GM12878 (cell line): ENCODE measurements around the gene STKLD1. TPM values are rescaled to one million over a fixed set of nuclear protein-coding genes. Genes with fewer than 3 reads are reported as not detected.

Experiments
- BACH1 ChIP-seq: fragments of 450-650 bp; IDR thresholded peaks from 2 replicates; pipeline ENCODE4 v1.6.1; 2017; ENCODE audit warnings: mild to moderate bottlenecking, borderline replicate concordance
- BCL3 ChIP-seq: IDR thresholded peaks from 2 replicates; pipeline ENCODE4 v1.6.1; 2011; ENCODE audit warnings: borderline replicate concordance, low read depth, mild to moderate bottlenecking, moderate library complexity, low read length; ENCODE audit not compliant: insufficient read depth, poor library complexity, severe bottlenecking
- CBX3 ChIP-seq: fragments of 200-600 bp; sonication (generic); IDR thresholded peaks from 2 replicates; pipeline ENCODE4 v1.6.1; 2016; ENCODE audit warnings: low read depth, borderline replicate concordance
- CHD1 ChIP-seq: IDR thresholded peaks from 2 replicates; pipeline ENCODE4 v1.6.1; 2012; ENCODE audit warnings: low read depth, low read length, improper control_type of control experiment
- ELK1 ChIP-seq: IDR thresholded peaks from 2 replicates; pipeline ENCODE4 v1.6.1; 2012; ENCODE audit warnings: low read depth, low read length, improper control_type of control experiment
- GATAD2B ChIP-seq: fragments of 450-650 bp; conservative IDR thresholded peaks from 2 replicates; pipeline ENCODE4 v1.6.1; 2017; ENCODE audit warnings: low read depth, mild to moderate bottlenecking, moderate library complexity
- HDAC6 ChIP-seq: fragments of 200-600 bp; sonication (generic); IDR thresholded peaks from one replicate; pipeline ENCODE4 v1.8.0; 2017; ENCODE audit warnings: antibody characterized with exemption; ENCODE audit not compliant: unreplicated experiment
- IRF4 ChIP-seq: IDR thresholded peaks from 2 replicates; pipeline ENCODE4 v1.6.1; 2011; ENCODE audit warnings: low read depth, low read length
- MTA2 ChIP-seq: fragments of 450-650 bp; IDR thresholded peaks from 2 replicates; pipeline ENCODE4 v1.6.1; 2016; ENCODE audit warnings: low read depth, mild to moderate bottlenecking, moderate library complexity
- MYB ChIP-seq: fragments of 150-350 bp; IDR thresholded peaks from 2 replicates; pipeline ENCODE4 v1.6.1; 2014; ENCODE audit warnings: mild to moderate bottlenecking, low read depth, low read length, borderline replicate concordance
- NFXL1 ChIP-seq: fragments of 450-650 bp; IDR thresholded peaks from 2 replicates; pipeline ENCODE4 v1.6.1; 2017; ENCODE audit warnings: antibody characterized with exemption, mild to moderate bottlenecking, borderline replicate concordance
- RELA ChIP-seq: fragments of 450-650 bp; IDR thresholded peaks from 2 replicates; pipeline ENCODE4 v1.8.0; 2014; ENCODE audit warnings: borderline replicate concordance; ENCODE audit not compliant: partially characterized antibody
- RELB ChIP-seq: fragments of 450-650 bp; IDR thresholded peaks from 2 replicates; pipeline ENCODE4 v1.6.1; 2017; ENCODE audit warnings: low read depth, mild to moderate bottlenecking, moderate library complexity
- STAT3 ChIP-seq: IDR thresholded peaks from 2 replicates; pipeline ENCODE4 v1.6.1; 2011; ENCODE audit warnings: low read depth, low read length, improper control_type of control experiment
- ZBTB40 ChIP-seq: fragments of 450-650 bp; IDR thresholded peaks from 2 replicates; pipeline ENCODE4 v1.6.1; 2016; ENCODE audit warnings: mild to moderate bottlenecking, moderate library complexity, borderline replicate concordance
- ZZZ3 ChIP-seq: IDR thresholded peaks from 2 replicates; pipeline ENCODE4 v1.6.1; 2011; ENCODE audit warnings: low read depth; ENCODE audit not compliant: control insufficient read depth, insufficient read length
- polyA plus RNA-seq, 11 experiments: library from polyadenylated mRNA; depleted of rRNA in 4 of 11; unstranded in 6 of 11; stranded (reverse) in 5 of 11; fragments of >200 nt; fragmentation: Nextera tagmentation in 4 of 11; fragmentation: Illumina TruSeq in 1 of 11; extraction: Ambion mirVana in 4 of 11; extraction: Trizol in 1 of 11; gene quantifications; 1 replicate in 1 of 11; 2 replicates in 10 of 11; pipeline versions ENCODE4 v1.2.1 to v1.2.3, GENCODE V29; 2011 to 2016; ENCODE audit warnings: inconsistent platforms in 2 of 11, missing spikeins in 2 of 11, low read depth in 1 of 11
- total RNA-seq, 4 experiments: library from RNA; depleted of rRNA in 3 of 4; stranded (reverse); fragments of >200 nt in 3 of 4; fragmentation: Illumina TruSeq in 1 of 4; extraction: Trizol in 1 of 4; gene quantifications; 2 replicates each; pipeline versions ENCODE4 v1.2.1 to v1.2.3, GENCODE V29; 2013 to 2021
- TF ChIP-seq, protein P1 (sequence below), 3 experiments: IDR thresholded peaks in 2 of 3; conservative IDR thresholded peaks in 1 of 3; 2 replicates each; pipeline ENCODE4 v1.5.1; 2011; ENCODE audit warnings: low read depth in 3 of 3, low read length in 3 of 3, mild to moderate bottlenecking in 3 of 3, control low read depth in 2 of 3, moderate library complexity in 2 of 3, inconsistent platforms in 1 of 3, mixed read lengths in 1 of 3; ENCODE audit not compliant: control insufficient read depth in 2 of 3, insufficient read depth in 1 of 3; ENCODE audit errors: extremely low read depth in 1 of 3

The STKLD1 gene
- total and polyA plus RNA-seq, 10 of the 15 experiments (the other 5 are each of a cell fraction or from before 2014, with no cell fraction given), result 0.07 to 0.40 (median 0.29) TPM; not detected in 4

DNA sequence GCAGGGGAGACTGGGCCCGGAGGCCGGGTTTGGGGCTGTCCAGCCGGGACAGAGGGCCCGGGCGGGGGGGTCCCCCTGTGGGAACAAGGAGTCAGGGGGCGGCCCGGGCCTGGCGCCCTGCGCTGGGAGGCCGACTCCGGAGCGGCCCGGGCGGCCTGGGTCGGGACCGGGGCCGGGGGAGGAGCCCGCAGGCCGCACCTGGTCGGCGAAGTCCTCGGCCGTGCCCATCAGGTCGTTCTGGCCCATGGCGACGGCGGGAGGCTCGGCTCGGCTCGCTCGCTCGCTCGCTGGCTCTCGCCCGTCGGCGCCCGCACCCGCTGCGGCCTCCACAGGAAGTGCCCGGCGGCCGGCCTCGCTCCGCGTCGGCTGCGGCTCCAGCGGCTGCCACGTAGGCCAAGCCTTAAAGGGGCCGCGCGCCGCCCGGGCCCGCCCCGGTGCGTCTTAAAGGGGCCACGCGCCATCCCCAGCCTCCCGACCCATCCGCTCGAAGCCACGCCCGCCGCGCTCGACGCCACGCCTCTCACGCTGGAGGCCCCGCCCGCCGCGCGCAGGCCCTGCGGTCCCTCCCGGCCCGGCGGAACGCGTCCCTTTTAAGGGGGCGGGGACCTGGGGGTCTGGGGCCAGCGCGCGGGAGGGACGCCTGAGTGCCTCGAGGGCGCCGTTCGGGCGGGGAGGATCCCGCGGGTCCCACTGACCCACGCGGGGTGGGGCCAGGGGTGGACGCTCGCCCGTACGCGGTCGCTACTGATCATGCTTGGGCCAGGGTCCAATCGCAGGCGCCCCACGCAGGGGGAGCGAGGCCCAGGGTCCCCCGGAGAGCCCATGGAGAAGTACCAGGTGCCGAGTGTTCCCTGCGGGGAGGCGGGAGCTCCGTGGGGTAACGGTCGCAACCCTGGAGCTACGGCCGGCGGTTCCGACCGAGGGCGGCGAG lies at the start of gene STKLD1, which contains the start of gene SURF4 (continued):
- TF ChIP-seq, protein P1, sequence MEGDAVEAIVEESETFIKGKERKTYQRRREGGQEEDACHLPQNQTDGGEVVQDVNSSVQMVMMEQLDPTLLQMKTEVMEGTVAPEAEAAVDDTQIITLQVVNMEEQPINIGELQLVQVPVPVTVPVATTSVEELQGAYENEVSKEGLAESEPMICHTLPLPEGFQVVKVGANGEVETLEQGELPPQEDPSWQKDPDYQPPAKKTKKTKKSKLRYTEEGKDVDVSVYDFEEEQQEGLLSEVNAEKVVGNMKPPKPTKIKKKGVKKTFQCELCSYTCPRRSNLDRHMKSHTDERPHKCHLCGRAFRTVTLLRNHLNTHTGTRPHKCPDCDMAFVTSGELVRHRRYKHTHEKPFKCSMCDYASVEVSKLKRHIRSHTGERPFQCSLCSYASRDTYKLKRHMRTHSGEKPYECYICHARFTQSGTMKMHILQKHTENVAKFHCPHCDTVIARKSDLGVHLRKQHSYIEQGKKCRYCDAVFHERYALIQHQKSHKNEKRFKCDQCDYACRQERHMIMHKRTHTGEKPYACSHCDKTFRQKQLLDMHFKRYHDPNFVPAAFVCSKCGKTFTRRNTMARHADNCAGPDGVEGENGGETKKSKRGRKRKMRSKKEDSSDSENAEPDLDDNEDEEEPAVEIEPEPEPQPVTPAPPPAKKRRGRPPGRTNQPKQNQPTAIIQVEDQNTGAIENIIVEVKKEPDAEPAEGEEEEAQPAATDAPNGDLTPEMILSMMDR (IDR thresholded peaks at IDR 0.05 in 2 of 3, conservative IDR thresholded peaks at IDR 0.05 in 1 of 3; ENCODE audit: control insufficient read depth in 2 of 3, extremely low read depth in 1 of 3, insufficient read depth in 1 of 3, low read depth in 3 of 3, low read length in 3 of 3), result no peak
- TF ChIP-seq CBX3, result no peak
- TF ChIP-seq STAT3, result no peak
- no peak for TF ChIP-seq MTA2
- TF ChIP-seq ZBTB40, result no peak
- peak; percentile 46; the same call in 1 of the 2 replicates for TF ChIP-seq ELK1
- TF ChIP-seq BACH1, result peak; percentile 81; the same call in 1 of the 2 replicates
- no peak for TF ChIP-seq MYB
- TF ChIP-seq RELA, result peak; percentile 54
- TF ChIP-seq ZZZ3, result no peak
- TF ChIP-seq NFXL1, result peak; percentile 76; the same call in 1 of the 2 replicates
- no peak for TF ChIP-seq HDAC6
- TF ChIP-seq CHD1, result no peak
- TF ChIP-seq GATAD2B, result peak; percentile 98
- TF ChIP-seq BCL3, result no peak
- TF ChIP-seq IRF4, result no peak
- TF ChIP-seq RELB, result no peak
